Keratinocyte (primary cell): ENCODE data around the gene TPT1.

Source experiments
- EZH2 ChIP-seq: IDR thresholded peaks from one replicate; pipeline ENCODE4 v1.6.1; 2012; ENCODE audit warnings: inconsistent platforms, mild to moderate bottlenecking, low read length, moderate library complexity
- TF ChIP-seq, protein P1 (sequence below), 3 experiments: IDR thresholded peaks in 1 of 3; conservative IDR thresholded peaks in 1 of 3; optimal IDR thresholded peaks in 1 of 3; 2 replicates in 2 of 3; 3 replicates in 1 of 3; pipeline versions ENCODE3 to v1.5.1; 2011; ENCODE audit warnings: low read length in 3 of 3, mild to moderate bottlenecking in 3 of 3, moderate library complexity in 2 of 3, control low read depth in 1 of 3, inconsistent platforms in 1 of 3; ENCODE audit not compliant: insufficient read depth in 2 of 3; ENCODE audit errors: extremely low read depth in 1 of 3

GRCh38 chr13:45300190-45300985, 40.6 kb downstream of the TPT1 start:
- TF ChIP-seq, protein P1, sequence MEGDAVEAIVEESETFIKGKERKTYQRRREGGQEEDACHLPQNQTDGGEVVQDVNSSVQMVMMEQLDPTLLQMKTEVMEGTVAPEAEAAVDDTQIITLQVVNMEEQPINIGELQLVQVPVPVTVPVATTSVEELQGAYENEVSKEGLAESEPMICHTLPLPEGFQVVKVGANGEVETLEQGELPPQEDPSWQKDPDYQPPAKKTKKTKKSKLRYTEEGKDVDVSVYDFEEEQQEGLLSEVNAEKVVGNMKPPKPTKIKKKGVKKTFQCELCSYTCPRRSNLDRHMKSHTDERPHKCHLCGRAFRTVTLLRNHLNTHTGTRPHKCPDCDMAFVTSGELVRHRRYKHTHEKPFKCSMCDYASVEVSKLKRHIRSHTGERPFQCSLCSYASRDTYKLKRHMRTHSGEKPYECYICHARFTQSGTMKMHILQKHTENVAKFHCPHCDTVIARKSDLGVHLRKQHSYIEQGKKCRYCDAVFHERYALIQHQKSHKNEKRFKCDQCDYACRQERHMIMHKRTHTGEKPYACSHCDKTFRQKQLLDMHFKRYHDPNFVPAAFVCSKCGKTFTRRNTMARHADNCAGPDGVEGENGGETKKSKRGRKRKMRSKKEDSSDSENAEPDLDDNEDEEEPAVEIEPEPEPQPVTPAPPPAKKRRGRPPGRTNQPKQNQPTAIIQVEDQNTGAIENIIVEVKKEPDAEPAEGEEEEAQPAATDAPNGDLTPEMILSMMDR (optimal IDR thresholded peaks at IDR 0.05 in 1 of 3, IDR thresholded peaks at IDR 0.05 in 1 of 3, conservative IDR thresholded peaks at IDR 0.05 in 1 of 3; ENCODE audit: extremely low read depth in 1 of 3, insufficient read depth in 2 of 3, low read length in 3 of 3), result no peak
- no peak for TF ChIP-seq EZH2
